ENCODE measurements around the gene E2F4. TPM values are rescaled to one million over a fixed set of nuclear protein-coding genes. Genes with fewer than 3 reads are reported as not detected.
A peak's percentile ranks its signal among the peaks of the same experiment; 100 is the strongest.

The E2F4 gene
- polyA plus RNA-seq, 1 donor = 67.6 TPM

GRCh38 chr16:67166110-67166547 is 25.8 kb upstream of the E2F4 start:
- no peak overlapping the region for H3K27ac ChIP-seq (ENCODE audit: low read length)
- no CpG with 5 or more reads among the region's 18 CpGs for WGBS (ENCODE audit: insufficient coverage, low lambda C conversion rate)

DNA sequence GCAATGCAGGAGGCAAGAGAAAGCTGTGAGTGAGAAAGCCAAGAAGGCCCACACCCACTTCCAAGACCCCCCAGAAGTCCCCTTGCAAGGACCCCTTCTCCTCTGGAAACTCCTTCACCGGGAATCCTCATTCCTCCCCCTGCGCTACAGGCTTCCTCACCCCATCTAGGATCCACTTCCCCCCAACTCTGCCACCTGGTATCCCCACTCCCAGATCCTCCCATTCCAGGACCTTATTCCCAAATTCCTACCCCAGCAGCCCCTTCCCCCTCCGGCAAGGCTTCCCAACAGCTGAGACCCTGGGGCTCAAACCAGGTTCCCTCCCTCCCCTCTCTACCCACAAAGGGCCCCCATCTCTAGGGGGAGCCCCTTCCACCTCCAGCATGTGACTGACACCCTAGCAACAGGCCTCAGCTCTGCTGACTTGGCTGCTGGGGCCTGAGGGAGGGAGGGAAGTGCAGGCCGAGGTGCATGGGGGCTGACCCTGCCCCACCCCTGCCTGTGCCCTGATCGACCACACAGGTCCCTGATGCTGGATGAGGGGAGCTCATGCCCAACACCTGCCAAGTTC is 25.3 kb upstream of the E2F4 start:
- H3K4me3 ChIP-seq (ENCODE audit: low read length) = no peak overlapping the region
- peak in 1 of 2 donors; percentile 36 for DNase-seq
- H3K36me3 ChIP-seq (ENCODE audit: control insufficient read depth, insufficient read depth, low read length) = no peaks in the 10 kb centered on the region
- peaks cover 21% of the 10 kb centered on the region for H3K9me3 ChIP-seq (ENCODE audit: control insufficient read depth, low read depth, low read length)
- 33% methylated on average over 1 of the region's 5 CpGs for WGBS (ENCODE audit: insufficient coverage, low lambda C conversion rate)
- H3K4me1 ChIP-seq (ENCODE audit: control insufficient read depth, insufficient read depth, low read length) = peaks cover 43% of the 10 kb centered on the region
- H3K27ac ChIP-seq (ENCODE audit: low read length) = no peak overlapping the region
- peaks cover 97% of the 10 kb centered on the region for H3K27me3 ChIP-seq (ENCODE audit: control insufficient read depth, insufficient read depth, low read length)

More at GRCh38 chr16:67166110-67166547, 25.8 kb upstream of the E2F4 start:
- peaks cover 23% of the 10 kb centered on the region for H3K9me3 ChIP-seq (ENCODE audit: control insufficient read depth, low read depth, low read length)
- peaks cover 97% of the 10 kb centered on the region for H3K27me3 ChIP-seq (ENCODE audit: control insufficient read depth, insufficient read depth, low read length)
- H3K36me3 ChIP-seq (ENCODE audit: control insufficient read depth, insufficient read depth, low read length) = no peaks in the 10 kb centered on the region
- H3K4me3 ChIP-seq (ENCODE audit: low read length) = no peak overlapping the region
- DNase-seq = no peak
- H3K4me1 ChIP-seq (ENCODE audit: control insufficient read depth, insufficient read depth, low read length) = peaks cover 49% of the 10 kb centered on the region

DNA sequence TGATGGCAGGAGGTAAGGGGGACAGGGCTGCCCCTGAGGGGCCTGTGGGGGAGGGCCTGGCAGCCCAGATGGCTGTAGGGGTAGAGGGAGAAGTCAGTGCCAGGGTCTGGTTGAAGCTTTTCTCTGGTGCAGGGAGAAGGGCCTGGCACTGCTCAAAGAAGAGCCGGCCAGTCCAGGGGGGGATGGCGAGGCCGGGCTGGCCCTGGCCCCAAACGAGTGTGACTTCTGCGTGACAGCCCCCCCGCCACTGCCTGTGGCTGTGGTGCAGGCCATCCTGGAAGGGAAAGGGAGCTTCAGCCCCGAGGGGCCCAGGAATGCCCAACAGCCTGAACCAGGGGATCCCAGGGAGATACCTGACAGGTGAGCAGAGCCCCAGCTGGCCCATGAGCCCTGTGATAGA is 24.4 kb upstream of the E2F4 start:
- no peak overlapping the region for H3K4me3 ChIP-seq (ENCODE audit: low read length)
- H3K36me3 ChIP-seq (ENCODE audit: control insufficient read depth, insufficient read depth, low read length) = no peaks in the 10 kb centered on the region
- peaks cover 97% of the 10 kb centered on the region for H3K27me3 ChIP-seq (ENCODE audit: control insufficient read depth, insufficient read depth, low read length)
- peaks cover 41% of the 10 kb centered on the region for H3K4me1 ChIP-seq (ENCODE audit: control insufficient read depth, insufficient read depth, low read length)
- H3K27ac ChIP-seq (ENCODE audit: low read length) = no peak overlapping the region
- no peak for DNase-seq
- no CpG with 5 or more reads among the region's 7 CpGs for WGBS (ENCODE audit: insufficient coverage, low lambda C conversion rate)
- peaks cover 19% of the 10 kb centered on the region for H3K9me3 ChIP-seq (ENCODE audit: control insufficient read depth, low read depth, low read length)

DNA sequence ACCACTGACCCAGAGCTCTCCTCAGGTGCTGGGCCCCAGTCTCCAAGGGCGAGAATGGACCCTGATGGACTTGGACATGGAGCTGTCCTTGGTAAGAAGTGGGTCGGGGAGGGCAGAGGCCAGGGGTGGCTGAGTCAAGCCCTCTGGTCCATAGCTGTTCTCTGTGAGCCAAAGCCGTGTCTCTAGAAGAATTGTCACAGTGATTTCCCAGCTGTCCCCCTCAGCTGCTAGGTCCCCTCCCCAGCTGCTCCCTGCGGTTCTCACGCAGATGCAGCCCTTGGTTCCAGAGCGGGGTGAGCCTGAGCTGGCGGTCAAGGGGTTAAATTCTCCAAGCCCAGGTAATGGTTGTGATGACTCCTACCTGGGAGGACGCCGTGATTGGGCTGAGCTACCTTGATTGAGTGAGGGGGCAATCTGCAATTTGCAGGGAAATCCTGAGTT is 22.9 kb upstream of the E2F4 start:
- DNase-seq = no peak
- H3K27me3 ChIP-seq (ENCODE audit: control insufficient read depth, insufficient read depth, low read length) = peaks cover 97% of the 10 kb centered on the region
- WGBS (ENCODE audit: insufficient coverage, low lambda C conversion rate) = no CpG with 5 or more reads among the region's 9 CpGs
- H3K9me3 ChIP-seq (ENCODE audit: control insufficient read depth, low read depth, low read length) = peaks cover 8% of the 10 kb centered on the region
- no peaks in the 10 kb centered on the region for H3K36me3 ChIP-seq (ENCODE audit: control insufficient read depth, insufficient read depth, low read length)
- no peak overlapping the region for H3K4me3 ChIP-seq (ENCODE audit: low read length)
- peaks cover 37% of the 10 kb centered on the region for H3K4me1 ChIP-seq (ENCODE audit: control insufficient read depth, insufficient read depth, low read length)
- no peak overlapping the region for H3K27ac ChIP-seq (ENCODE audit: low read length)

DNA sequence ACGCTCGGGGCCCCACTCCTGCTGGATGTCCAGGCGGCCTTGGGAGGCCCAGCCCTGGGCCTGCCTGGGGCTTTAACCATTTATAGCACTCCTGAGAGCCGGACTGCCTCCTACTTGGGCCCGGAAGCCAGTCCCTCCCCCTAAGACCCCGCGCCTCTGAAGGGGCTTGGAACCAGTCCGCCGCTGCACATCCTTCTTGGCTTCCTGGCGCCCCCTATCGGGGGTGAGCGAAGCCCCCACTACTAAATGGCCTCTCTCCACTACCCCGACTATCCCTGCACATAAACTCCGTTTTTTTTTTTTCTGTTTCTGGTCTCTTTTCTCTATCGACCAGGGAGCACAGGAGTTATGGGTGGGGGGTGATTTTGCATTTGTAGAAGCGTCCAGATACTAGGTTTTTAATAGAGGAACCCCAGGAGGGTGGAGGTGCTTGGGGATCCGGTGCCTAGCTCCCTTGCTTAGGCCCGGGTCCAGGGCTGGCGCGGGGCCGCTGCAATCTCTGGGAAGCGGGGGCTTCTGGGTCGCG is 22.2 kb upstream of the E2F4 start:
- DNase-seq = no peak
- H3K9me3 ChIP-seq (ENCODE audit: control insufficient read depth, low read depth, low read length) = peaks cover 10% of the 10 kb centered on the region
- peaks cover 99% of the 10 kb centered on the region for H3K27me3 ChIP-seq (ENCODE audit: control insufficient read depth, insufficient read depth, low read length)
- H3K27ac ChIP-seq (ENCODE audit: low read length) = no peak overlapping the region
- H3K4me1 ChIP-seq (ENCODE audit: control insufficient read depth, insufficient read depth, low read length) = peaks cover 37% of the 10 kb centered on the region
- H3K36me3 ChIP-seq (ENCODE audit: control insufficient read depth, insufficient read depth, low read length) = no peaks in the 10 kb centered on the region
- WGBS (ENCODE audit: insufficient coverage, low lambda C conversion rate) = no CpG with 5 or more reads among the region's 24 CpGs
- H3K4me3 ChIP-seq (ENCODE audit: low read length) = peak overlapping the region; percentile 29

DNA sequence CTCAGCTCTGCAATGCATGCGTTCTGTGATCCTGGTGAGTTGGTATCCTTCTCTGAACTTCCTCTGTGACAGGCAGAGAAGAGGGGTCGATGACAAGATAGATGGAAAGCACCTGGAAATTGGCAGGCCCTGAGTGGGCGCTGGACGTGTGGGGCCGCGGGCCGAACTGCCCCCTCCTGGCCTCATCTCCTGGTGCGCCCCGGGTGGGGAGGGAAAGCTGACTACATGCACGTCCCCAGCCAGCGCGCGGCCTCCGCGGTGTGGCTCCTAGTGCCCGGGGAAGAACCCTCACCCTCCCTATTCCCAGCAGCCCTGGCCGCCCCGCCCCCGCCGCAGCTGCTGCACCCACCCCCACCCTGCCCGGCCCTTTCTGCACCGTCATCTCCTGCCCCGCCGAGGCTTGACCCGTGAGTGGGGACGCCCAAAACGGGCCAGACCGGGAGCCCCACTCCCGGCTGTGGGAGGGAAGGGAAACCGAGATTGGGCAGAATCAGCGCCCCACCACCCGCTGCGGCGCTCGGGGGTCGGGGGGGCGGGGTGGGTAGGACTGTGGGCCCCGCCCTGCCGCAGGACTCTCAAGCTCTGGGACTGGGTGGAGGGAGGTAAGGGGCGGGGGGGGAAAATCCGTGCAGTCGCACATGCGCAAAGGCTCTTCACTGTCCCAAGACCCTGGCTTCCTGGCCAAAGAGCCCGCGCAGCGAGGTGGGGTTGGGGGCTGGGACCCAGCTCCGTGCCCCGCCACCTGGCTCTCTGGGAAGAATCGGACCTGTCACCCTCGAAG is 21.6 kb upstream of the E2F4 start, which contains the start of gene NOL3:
NOL3 (plus strand) TSS at position 371 of the 781 bp plus-strand sequence.
- H3K27me3 ChIP-seq (ENCODE audit: control insufficient read depth, insufficient read depth, low read length) = peaks cover 99% of the 10 kb centered on the region
- WGBS (ENCODE audit: insufficient coverage, low lambda C conversion rate) = no CpG with 5 or more reads among the region's 50 CpGs
- H3K4me1 ChIP-seq (ENCODE audit: control insufficient read depth, insufficient read depth, low read length) = peaks cover 35% of the 10 kb centered on the region
- no peak within 1 kb of the TSS for H3K27ac ChIP-seq (ENCODE audit: low read length)
- peak in 1 of 2 donors; percentile 52 for DNase-seq
- H3K4me3 ChIP-seq (ENCODE audit: low read length) = peak within 1 kb of the TSS; percentile 29
- no peaks in the 10 kb centered on the region for H3K36me3 ChIP-seq (ENCODE audit: control insufficient read depth, insufficient read depth, low read length)
- peaks cover 8% of the 10 kb centered on the region for H3K9me3 ChIP-seq (ENCODE audit: control insufficient read depth, low read depth, low read length)

DNA sequence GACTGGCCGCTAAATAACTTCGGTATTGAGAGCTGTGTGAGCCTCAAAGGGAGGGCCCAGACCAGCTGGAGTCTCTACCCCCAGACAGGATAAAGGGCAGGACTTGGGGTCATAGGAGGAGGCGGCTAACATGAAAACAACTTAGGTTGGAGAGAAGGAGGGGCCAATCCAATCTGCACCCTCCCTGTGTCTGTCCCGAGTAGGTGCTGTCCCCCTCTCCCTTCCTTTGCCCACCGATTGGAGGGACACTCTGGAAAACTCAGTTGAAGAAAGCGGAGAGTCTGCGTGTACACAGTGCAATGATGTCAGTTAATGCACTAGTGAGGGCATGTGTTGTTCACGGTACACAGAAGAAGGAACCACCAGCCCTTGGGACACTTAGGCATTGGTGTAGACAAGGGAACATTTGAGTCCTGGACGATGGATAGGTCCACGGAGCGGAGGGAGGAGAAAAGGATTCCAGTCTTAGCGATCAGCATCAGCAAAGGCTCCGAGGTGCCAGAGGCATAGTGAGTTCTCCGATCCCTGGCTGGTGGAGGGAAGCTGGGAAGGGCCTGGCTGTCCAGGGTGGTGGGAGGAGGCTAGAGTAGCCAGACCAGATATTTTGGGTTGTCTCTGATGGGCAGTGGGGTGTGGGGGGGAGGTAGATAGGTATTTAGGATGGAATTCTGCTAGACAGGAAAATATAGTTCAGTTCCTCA is 20.9 kb upstream of the E2F4 start:
- Histone ChIP-seq H3K9me3 (ENCODE audit: control insufficient read depth, low read depth, low read length) (peaks cover 4% of the 10 kb centered on the region), H3K36me3 (ENCODE audit: control insufficient read depth, insufficient read depth, low read length) (no peaks in the 10 kb centered on the region), H3K4me1 (ENCODE audit: control insufficient read depth, insufficient read depth, low read length) (peaks cover 32% of the 10 kb centered on the region), H3K4me3 (ENCODE audit: low read length) (peak overlapping the region; percentile 29), H3K27ac (ENCODE audit: low read length) (no peak overlapping the region), H3K27me3 (ENCODE audit: control insufficient read depth, insufficient read depth, low read length) (peaks cover 99% of the 10 kb centered on the region)
- peak in 1 of 2 donors; percentile 36 for DNase-seq
- WGBS (ENCODE audit: insufficient coverage, low lambda C conversion rate) = no CpG with 5 or more reads among the region's 14 CpGs

DNA sequence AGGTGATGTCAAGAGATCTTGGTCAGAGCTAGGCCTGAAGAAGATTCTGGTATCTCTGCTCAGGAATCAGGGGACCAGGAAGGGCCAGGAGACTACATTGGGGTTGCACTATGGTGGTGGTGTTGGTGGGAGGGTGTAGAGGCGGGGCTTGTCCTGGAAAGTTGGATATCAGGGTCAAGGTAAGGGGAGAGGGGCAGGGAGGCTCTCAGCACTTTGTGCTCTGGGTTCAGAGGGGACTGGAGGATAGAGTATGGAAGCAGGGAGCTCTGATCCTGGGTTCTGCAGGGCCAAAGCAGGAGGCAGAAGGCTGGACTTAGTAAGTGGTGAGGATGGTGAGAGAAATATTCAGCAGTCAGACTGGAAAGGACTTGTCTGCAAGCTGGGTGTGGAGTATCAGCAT is 18.6 kb upstream of the E2F4 start:
- peaks cover 33% of the 10 kb centered on the region for H3K4me1 ChIP-seq (ENCODE audit: control insufficient read depth, insufficient read depth, low read length)
- H3K9me3 ChIP-seq (ENCODE audit: control insufficient read depth, low read depth, low read length) = peaks cover 4% of the 10 kb centered on the region
- WGBS (ENCODE audit: insufficient coverage, low lambda C conversion rate) = no CpG with 5 or more reads among the region's 1 CpG
- H3K4me3 ChIP-seq (ENCODE audit: low read length) = no peak overlapping the region
- H3K27ac ChIP-seq (ENCODE audit: low read length) = no peak overlapping the region
- DNase-seq = no peak
- H3K27me3 ChIP-seq (ENCODE audit: control insufficient read depth, insufficient read depth, low read length) = peaks cover 86% of the 10 kb centered on the region
- H3K36me3 ChIP-seq (ENCODE audit: control insufficient read depth, insufficient read depth, low read length) = no peaks in the 10 kb centered on the region

DNA sequence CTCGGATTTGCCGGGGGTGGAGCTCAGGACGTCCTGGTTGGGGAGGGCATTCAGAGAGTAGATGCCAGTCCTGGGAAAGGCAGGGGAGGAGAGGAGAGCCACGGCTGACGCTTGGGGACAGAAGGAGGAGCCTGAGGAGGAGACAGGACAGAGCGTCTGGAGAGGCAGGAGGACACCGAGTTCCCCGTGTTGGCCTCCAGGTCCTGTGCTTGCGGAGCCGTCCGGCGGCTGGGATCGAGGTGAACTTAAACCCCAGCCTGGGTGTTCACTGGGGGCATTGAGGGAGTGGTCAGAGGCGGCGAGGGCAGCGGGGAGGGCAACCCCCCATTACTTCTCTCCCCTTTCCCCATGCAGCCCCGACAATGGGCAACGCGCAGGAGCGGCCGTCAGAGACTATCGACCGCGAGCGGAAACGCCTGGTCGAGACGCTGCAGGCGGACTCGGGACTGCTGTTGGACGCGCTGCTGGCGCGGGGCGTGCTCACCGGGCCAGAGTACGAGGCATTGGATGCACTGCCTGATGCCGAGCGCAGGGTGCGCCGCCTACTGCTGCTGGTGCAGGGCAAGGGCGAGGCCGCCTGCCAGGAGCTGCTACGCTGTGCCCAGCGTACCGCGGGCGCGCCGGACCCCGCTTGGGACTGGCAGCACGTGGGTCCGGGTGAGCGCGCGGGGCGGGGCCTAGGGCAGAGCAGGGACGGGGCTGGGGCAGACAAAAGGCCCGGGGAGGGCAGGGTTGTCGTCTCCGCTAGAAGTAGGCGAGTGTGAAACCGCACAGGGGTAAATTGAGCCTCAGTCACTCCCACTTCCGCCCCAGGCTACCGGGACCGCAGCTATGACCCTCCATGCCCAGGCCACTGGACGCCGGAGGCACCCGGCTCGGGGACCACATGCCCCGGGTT is 17.9 kb upstream of the E2F4 start:
- Histone ChIP-seq H3K27ac (ENCODE audit: low read length) (peak overlapping the region; percentile 13), H3K36me3 (ENCODE audit: control insufficient read depth, insufficient read depth, low read length) (no peaks in the 10 kb centered on the region), H3K27me3 (ENCODE audit: control insufficient read depth, insufficient read depth, low read length) (peaks cover 78% of the 10 kb centered on the region), H3K9me3 (ENCODE audit: control insufficient read depth, low read depth, low read length) (peaks cover 4% of the 10 kb centered on the region), H3K4me3 (ENCODE audit: low read length) (peak overlapping the region; percentile 35), H3K4me1 (ENCODE audit: control insufficient read depth, insufficient read depth, low read length) (peaks cover 32% of the 10 kb centered on the region)
- peak; percentile 87 to 93 for DNase-seq
- no CpG with 5 or more reads among the region's 71 CpGs for WGBS (ENCODE audit: insufficient coverage, low lambda C conversion rate)

Data from large intestine (tissue), 3 donors.